ENCODE data around the gene GCK. TPM values are rescaled to one million over a fixed set of nuclear protein-coding genes. Genes with fewer than 3 reads are reported as not detected.
"Not testable (repeated sequence)": the region's sequence is repeated elsewhere in the genome, so short reads cannot be mapped to it uniquely, and the experiment has no call there.

GCK gene
- total RNA-seq, 4 donors from 2014 or later: 0.16 to 0.96 TPM; not detected in 2

GRCh38 chr7:44173911-44174693 lies 15.1 kb downstream of the GCK start:
- Histone ChIP-seq H3K27ac (no peak overlapping the region), H3K36me3 (no peaks in the 10 kb centered on the region), H3K9me3 (no peaks in the 10 kb centered on the region), H3K4me1 (no peaks in the 10 kb centered on the region), H3K27me3 (no peaks in the 10 kb centered on the region), H3K4me3 (no peak overlapping the region)
- in situ Hi-C loops (cut with MboI; ENCODE audit: low pct_ligation_motif_present in 1 of 4, low pct_unique_long_range_greater_than_20kb in 1 of 4, low sequenced_read_pairs in 3 of 4) (no loop called here), intact Hi-C loops (cut with DNase I; ENCODE audit: low total_unique reads) (no loop called here)
- DNase-seq: no peak
- 54% methylated on average over 3 of the region's 3 CpGs; no CpG with 5 or more reads in 1 of the 2 donors for WGBS, 2 donors (ENCODE audit: low coverage in 1 of 2)
- TF ChIP-seq POLR2AphosphoS5 (IDR thresholded peaks at IDR 0.05) (no peak), POLR2A (IDR thresholded peaks at IDR 0.05) (no peak), EP300 (IDR thresholded peaks at IDR 0.05; ENCODE audit: low read depth) (no peak)
- TF ChIP-seq, protein P1, sequence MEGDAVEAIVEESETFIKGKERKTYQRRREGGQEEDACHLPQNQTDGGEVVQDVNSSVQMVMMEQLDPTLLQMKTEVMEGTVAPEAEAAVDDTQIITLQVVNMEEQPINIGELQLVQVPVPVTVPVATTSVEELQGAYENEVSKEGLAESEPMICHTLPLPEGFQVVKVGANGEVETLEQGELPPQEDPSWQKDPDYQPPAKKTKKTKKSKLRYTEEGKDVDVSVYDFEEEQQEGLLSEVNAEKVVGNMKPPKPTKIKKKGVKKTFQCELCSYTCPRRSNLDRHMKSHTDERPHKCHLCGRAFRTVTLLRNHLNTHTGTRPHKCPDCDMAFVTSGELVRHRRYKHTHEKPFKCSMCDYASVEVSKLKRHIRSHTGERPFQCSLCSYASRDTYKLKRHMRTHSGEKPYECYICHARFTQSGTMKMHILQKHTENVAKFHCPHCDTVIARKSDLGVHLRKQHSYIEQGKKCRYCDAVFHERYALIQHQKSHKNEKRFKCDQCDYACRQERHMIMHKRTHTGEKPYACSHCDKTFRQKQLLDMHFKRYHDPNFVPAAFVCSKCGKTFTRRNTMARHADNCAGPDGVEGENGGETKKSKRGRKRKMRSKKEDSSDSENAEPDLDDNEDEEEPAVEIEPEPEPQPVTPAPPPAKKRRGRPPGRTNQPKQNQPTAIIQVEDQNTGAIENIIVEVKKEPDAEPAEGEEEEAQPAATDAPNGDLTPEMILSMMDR (IDR thresholded peaks at IDR 0.05): no peak

DNA sequence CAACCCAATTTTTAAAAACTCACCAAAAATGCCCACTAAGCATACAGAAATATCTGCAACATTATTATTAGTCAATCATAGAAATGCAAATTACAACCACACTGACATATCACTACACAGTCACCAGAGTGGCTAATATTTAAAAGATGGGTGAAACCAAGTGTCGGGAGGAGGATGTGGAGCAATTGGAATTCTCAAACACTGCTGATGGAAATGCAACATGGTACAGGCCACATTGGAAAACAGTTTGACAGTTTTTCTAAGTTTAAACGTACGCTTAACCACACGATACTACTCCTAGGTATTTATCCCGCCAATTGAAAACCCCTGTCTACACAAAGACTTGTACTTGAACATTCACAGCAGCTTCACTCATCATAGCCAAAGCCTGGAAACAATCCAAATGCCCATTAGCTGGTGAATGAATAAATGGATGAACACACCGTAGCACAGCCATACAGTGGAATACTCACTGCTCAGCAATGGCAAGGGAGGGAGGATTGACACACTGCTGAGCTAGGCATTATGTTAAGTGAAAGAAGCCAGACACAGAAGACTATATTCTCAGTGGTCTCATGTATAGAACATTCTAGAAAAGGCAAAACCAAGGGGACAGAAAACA lies 16.3 kb downstream of the GCK start:
- DNase-seq: no peak
- in situ Hi-C loops (cut with MboI; ENCODE audit: low pct_ligation_motif_present in 1 of 4, low pct_unique_long_range_greater_than_20kb in 1 of 4, low sequenced_read_pairs in 3 of 4): no loop called here

DNA sequence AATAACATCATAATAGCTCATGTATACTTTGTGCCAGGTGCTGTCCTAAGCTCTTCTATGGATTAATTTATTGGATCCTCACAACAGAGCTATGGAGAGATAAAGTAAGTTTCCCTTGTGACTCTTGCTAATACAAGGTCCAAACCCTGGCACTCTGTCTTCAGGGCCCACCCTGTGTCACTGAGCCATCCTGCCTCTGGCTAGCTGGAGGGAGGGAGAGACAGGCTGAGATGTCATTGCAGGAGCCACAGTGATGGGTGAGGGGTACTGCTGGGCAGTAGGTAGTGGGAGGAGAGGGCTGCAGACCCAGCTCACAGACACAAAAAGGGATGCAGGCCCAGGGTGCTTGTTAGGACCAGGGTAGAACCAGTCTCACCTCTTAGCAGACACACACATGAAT lies 16.9 kb downstream of the GCK start:
- DNase-seq: no peak
- H3K4me3 ChIP-seq: no peak overlapping the region
- no peaks in the 10 kb centered on the region for H3K36me3 ChIP-seq
- TF ChIP-seq POLR2A (IDR thresholded peaks at IDR 0.05): no peak
- TF ChIP-seq POLR2AphosphoS5 (IDR thresholded peaks at IDR 0.05): no peak
- TF ChIP-seq, protein P1 (IDR thresholded peaks at IDR 0.05): no peak
- no peak for TF ChIP-seq EP300 (IDR thresholded peaks at IDR 0.05; ENCODE audit: low read depth)
- H3K9me3 ChIP-seq: no peaks in the 10 kb centered on the region
- intact Hi-C loops (cut with DNase I; ENCODE audit: low total_unique reads) (no loop called here), in situ Hi-C loops (cut with MboI; ENCODE audit: low pct_ligation_motif_present in 1 of 4, low pct_unique_long_range_greater_than_20kb in 1 of 4, low sequenced_read_pairs in 3 of 4) (no loop called here)
- H3K4me1 ChIP-seq: no peaks in the 10 kb centered on the region
- no peak overlapping the region for H3K27ac ChIP-seq
- H3K27me3 ChIP-seq: no peaks in the 10 kb centered on the region

More for the DNA sequence above, 16.3 kb downstream of the GCK start:
- no peak overlapping the region for H3K4me3 ChIP-seq
- no peaks in the 10 kb centered on the region for H3K4me1 ChIP-seq
- intact Hi-C loops (cut with DNase I; ENCODE audit: low total_unique reads): no loop called here
- WGBS, 2 donors (ENCODE audit: low coverage in 1 of 2): 87 to 90% methylated on average over 6 of the region's 6 CpGs
- H3K9me3 ChIP-seq: no peaks in the 10 kb centered on the region
- H3K36me3 ChIP-seq: no peaks in the 10 kb centered on the region
- no peaks in the 10 kb centered on the region for H3K27me3 ChIP-seq
- H3K27ac ChIP-seq: no peak overlapping the region
- TF ChIP-seq POLR2AphosphoS5 (IDR thresholded peaks at IDR 0.05) (no peak), EP300 (IDR thresholded peaks at IDR 0.05; ENCODE audit: low read depth) (no peak)
- TF ChIP-seq, protein P1 (IDR thresholded peaks at IDR 0.05): no peak

DNA sequence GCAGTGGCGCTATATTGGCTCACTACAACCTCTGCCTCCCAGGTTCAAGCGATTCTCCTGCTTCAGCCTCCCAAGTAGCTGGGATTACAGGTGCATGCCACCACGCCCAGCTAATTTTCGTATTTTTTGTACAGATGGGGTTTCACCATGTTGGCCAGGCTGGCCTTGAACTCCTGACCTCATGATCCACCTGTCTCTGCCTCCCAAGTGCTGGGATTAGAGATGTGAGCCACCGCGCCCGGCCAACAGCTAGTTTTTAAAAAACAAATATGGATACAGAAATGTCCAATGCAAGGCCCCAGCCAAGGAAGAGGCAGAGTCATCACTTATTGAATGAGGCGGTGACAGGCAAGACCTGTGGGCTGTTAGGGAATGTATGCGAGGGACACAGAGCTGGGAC lies 17.3 kb downstream of the GCK start:
- H3K27me3 ChIP-seq; H3K9me3 ChIP-seq; H3K27ac ChIP-seq; H3K36me3 ChIP-seq; intact Hi-C loops (cut with DNase I; ENCODE audit: low total_unique reads); in situ Hi-C loops (cut with MboI; ENCODE audit: low pct_ligation_motif_present in 1 of 4, low pct_unique_long_range_greater_than_20kb in 1 of 4, low sequenced_read_pairs in 3 of 4); H3K4me3 ChIP-seq; DNase-seq; H3K4me1 ChIP-seq: not testable (repeated sequence)
- WGBS, 2 donors (ENCODE audit: low coverage in 1 of 2): 93 to 97% methylated on average over 7 to 9 of the region's 9 CpGs
